ENCODE results near the gene STK32C. TPM values are rescaled to one million over a fixed set of nuclear protein-coding genes. Genes with fewer than 3 reads are reported as not detected.

Gene STK32C
- total RNA-seq, 4 donors from 2014 or later = 3.3 to 5.7 (median 3.5) TPM

GRCh38 chr10:132350946-132351345, 43.2 kb upstream of the STK32C start:
- Histone ChIP-seq H3K9me3 (no peaks in the 10 kb centered on the region), H3K27me3 (no peaks in the 10 kb centered on the region), H3K36me3 (peaks cover 0 to 8% of the 10 kb centered on the region in 2 donors), H3K27ac (no peak overlapping the region), H3K4me3 (replicated peaks in 1 of 3) (no peak overlapping the region), H3K4me1 (no peaks in the 10 kb centered on the region)
- 93 to 97% methylated on average over 9 to 14 of the region's 17 CpGs for WGBS, 2 donors
- intact Hi-C loops (cut with DNase I) = no loop called here
- no peak for DNase-seq
- TF ChIP-seq, protein P1, sequence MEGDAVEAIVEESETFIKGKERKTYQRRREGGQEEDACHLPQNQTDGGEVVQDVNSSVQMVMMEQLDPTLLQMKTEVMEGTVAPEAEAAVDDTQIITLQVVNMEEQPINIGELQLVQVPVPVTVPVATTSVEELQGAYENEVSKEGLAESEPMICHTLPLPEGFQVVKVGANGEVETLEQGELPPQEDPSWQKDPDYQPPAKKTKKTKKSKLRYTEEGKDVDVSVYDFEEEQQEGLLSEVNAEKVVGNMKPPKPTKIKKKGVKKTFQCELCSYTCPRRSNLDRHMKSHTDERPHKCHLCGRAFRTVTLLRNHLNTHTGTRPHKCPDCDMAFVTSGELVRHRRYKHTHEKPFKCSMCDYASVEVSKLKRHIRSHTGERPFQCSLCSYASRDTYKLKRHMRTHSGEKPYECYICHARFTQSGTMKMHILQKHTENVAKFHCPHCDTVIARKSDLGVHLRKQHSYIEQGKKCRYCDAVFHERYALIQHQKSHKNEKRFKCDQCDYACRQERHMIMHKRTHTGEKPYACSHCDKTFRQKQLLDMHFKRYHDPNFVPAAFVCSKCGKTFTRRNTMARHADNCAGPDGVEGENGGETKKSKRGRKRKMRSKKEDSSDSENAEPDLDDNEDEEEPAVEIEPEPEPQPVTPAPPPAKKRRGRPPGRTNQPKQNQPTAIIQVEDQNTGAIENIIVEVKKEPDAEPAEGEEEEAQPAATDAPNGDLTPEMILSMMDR (IDR thresholded peaks at IDR 0.05) = no peak
- no peak for TF ChIP-seq POLR2A (IDR thresholded peaks at IDR 0.05)

DNA sequence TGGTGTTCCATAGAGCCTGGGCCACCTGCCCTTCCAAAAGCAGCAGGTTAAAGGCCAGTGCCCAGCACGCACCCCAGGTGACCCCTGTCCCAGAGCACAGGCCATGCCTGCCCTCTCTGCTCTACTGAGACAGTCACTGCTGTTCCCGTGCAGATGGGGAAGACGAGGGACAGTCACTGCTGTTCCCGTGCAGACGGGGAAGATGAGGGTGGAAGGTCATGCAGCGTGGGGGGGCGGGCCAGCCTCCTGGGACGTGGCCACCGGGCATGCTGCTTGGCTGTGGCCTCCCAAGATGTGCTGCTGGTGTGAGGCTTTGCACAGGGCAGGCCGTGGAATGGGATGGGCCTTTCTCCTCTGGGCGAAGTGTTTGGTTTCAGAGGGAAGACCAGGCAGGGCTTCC, 42.6 kb upstream of the STK32C start:
- no peak overlapping the region for H3K4me3 ChIP-seq (replicated peaks in 1 of 3)
- no peak for DNase-seq
- H3K9me3 ChIP-seq = no peaks in the 10 kb centered on the region
- H3K36me3 ChIP-seq = peaks cover 0 to 10% of the 10 kb centered on the region in 2 donors
- no peak overlapping the region for H3K27ac ChIP-seq
- 84 to 90% methylated on average over 9 to 11 of the region's 11 CpGs for WGBS, 2 donors
- H3K27me3 ChIP-seq = no peaks in the 10 kb centered on the region
- TF ChIP-seq POLR2A (IDR thresholded peaks at IDR 0.05) = no peak
- TF ChIP-seq, protein P1 (IDR thresholded peaks at IDR 0.05) = no peak
- intact Hi-C loops (cut with DNase I) = no loop called here
- no peaks in the 10 kb centered on the region for H3K4me1 ChIP-seq

GRCh38 chr10:132349766-132350165, 42.0 kb upstream of the STK32C start:
- H3K4me1 ChIP-seq = no peaks in the 10 kb centered on the region
- intact Hi-C loops (cut with DNase I) = no loop called here
- no peaks in the 10 kb centered on the region for H3K9me3 ChIP-seq
- H3K27ac ChIP-seq = no peak overlapping the region
- 92 to 94% methylated on average over 2 to 6 of the region's 6 CpGs for WGBS, 2 donors
- no peak for DNase-seq
- no peak overlapping the region for H3K4me3 ChIP-seq (replicated peaks in 1 of 3)
- no peaks in the 10 kb centered on the region for H3K27me3 ChIP-seq
- peaks cover 6 to 15% of the 10 kb centered on the region in 2 donors for H3K36me3 ChIP-seq
- TF ChIP-seq POLR2A (IDR thresholded peaks at IDR 0.05) = no peak
- TF ChIP-seq, protein P1 (IDR thresholded peaks at IDR 0.05) = no peak

DNA sequence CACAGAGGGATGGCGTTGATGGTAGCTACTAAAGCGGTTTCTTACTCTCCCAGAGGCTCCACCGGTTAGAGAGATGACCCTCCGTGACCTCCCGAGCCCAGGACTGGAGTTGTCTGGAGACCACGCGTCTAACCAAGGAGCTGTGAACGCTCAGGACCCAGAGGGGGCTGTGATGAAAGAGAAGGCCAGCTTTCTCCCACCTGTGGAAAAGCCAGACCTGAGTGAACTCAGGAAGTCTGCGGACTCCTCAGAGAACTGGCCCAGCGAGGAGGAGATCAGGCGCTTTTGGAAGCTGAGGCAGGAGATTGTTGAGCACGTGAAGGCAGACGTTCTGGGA, 40.1 kb upstream of the STK32C start:
- H3K9me3 ChIP-seq = no peaks in the 10 kb centered on the region
- TF ChIP-seq, protein P1 (IDR thresholded peaks at IDR 0.05) = no peak
- TF ChIP-seq POLR2A (IDR thresholded peaks at IDR 0.05) = no peak
- no peaks in the 10 kb centered on the region for H3K4me1 ChIP-seq
- H3K36me3 ChIP-seq = peaks cover 9 to 15% of the 10 kb centered on the region in 2 donors
- intact Hi-C loops (cut with DNase I) = no loop called here
- H3K4me3 ChIP-seq (replicated peaks in 1 of 3) = no peak overlapping the region
- 86 to 95% methylated on average over 12 to 13 of the region's 13 CpGs for whole genome bisulfite sequencing, 2 donors
- H3K27ac ChIP-seq = no peak overlapping the region
- DNase-seq = no peak
- H3K27me3 ChIP-seq = no peaks in the 10 kb centered on the region

DNA sequence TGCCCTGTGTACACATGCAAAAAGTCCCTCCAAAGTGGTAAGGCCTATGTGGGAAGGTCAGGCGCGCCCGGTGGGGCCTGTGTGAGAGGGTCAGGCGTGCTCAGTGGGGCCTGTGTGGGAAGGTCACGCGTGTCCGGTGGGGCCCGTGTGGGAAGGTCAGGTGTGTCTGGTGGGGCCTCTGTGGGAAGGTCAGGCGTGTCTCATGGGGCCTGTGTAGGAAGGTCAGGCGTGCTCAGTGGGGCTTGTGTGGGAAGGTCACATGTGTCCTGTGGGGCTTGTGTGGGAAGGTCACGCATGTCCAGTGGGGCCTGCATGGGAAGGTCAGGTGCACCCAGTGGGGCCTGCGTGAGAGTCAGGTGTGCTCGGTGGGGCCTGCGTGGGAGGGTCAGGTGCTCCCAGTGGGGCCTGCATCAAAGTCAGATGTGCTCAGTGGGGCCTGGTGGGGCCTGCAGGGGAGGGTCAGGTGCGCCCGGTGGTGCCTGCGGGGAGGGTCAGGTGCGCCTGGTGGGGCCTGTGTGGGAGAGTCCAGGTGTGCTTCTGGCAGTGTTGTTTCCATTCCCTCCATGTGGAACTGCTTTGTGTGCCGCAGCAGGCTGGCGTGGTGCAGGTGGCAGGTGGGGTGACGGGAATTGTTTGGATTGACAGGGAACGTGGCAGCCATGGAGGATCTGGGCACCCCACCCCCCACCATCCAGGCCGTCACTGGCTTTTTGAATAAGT, 39.6 kb upstream of the STK32C start:
- Histone ChIP-seq H3K4me1 (no peaks in the 10 kb centered on the region), H3K36me3 (peaks cover 9 to 15% of the 10 kb centered on the region in 2 donors), H3K27me3 (no peaks in the 10 kb centered on the region), H3K4me3 (replicated peaks in 1 of 3) (no peak overlapping the region), H3K9me3 (no peaks in the 10 kb centered on the region), H3K27ac (no peak overlapping the region)
- no peak for TF ChIP-seq POLR2A (IDR thresholded peaks at IDR 0.05)
- TF ChIP-seq, protein P1 (IDR thresholded peaks at IDR 0.05) = no peak
- intact Hi-C loops (cut with DNase I) = no loop called here
- WGBS, 2 donors = 91 to 93% methylated on average over 18 to 21 of the region's 23 CpGs
- DNase-seq = no peak
